Esophagus muscularis mucosa (tissue), 3 donors: ENCODE results near the gene KLHL34.

Experiments used
- POLR2AphosphoS5 ChIP-seq, 2 donors: sonication (generic); formaldehyde crosslinking; IDR thresholded peaks; one replicate each; pipeline ENCODE4 v1.6.1; 2017; ENCODE audit warnings: antibody characterized with exemption in 2 of 2
- TF ChIP-seq, protein P1 (sequence below), 3 experiments: fragments of 200-600 bp in 2 of 3; fragments of 450-650 bp in 1 of 3; sonication (generic) in 2 of 3; IDR thresholded peaks; one replicate each; pipeline ENCODE4 v1.5.1; 2017 to 2019; ENCODE audit warnings: antibody characterized with exemption in 3 of 3, mild to moderate bottlenecking in 2 of 3, moderate library complexity in 1 of 3

DNA sequence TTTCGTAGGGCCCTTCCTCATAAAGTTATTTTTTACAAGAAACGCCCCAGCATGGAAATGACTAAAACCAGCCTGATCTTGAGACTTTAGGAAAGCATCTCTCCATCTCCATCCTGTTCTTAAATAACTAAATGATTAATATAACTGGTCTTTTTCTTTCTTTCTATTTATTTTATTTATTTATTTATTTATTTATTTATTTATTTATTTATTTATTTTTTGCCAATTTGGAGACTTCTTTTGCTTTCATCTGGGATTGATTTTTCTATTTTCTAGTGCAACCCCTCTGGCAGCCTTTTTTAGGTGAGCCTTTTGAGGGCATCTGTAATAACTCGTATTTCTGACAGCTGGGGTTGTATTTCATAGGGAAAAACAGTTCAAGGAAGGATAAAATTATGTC lies 1.2 kb upstream of the KLHL34 start:
- TF ChIP-seq, protein P1, sequence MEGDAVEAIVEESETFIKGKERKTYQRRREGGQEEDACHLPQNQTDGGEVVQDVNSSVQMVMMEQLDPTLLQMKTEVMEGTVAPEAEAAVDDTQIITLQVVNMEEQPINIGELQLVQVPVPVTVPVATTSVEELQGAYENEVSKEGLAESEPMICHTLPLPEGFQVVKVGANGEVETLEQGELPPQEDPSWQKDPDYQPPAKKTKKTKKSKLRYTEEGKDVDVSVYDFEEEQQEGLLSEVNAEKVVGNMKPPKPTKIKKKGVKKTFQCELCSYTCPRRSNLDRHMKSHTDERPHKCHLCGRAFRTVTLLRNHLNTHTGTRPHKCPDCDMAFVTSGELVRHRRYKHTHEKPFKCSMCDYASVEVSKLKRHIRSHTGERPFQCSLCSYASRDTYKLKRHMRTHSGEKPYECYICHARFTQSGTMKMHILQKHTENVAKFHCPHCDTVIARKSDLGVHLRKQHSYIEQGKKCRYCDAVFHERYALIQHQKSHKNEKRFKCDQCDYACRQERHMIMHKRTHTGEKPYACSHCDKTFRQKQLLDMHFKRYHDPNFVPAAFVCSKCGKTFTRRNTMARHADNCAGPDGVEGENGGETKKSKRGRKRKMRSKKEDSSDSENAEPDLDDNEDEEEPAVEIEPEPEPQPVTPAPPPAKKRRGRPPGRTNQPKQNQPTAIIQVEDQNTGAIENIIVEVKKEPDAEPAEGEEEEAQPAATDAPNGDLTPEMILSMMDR (IDR thresholded peaks at IDR 0.05) = no peak
- no peak for TF ChIP-seq POLR2AphosphoS5 (IDR thresholded peaks at IDR 0.05)
